Raji (cell line): Measurements from ENCODE around the gene TBCEL.

ENCODE experiments used
- POLR2A ChIP-seq: IDR thresholded peaks from 2 replicates; pipeline ENCODE4 v1.6.1; 2011; ENCODE audit warnings: low read depth, low read length, control low read depth; ENCODE audit not compliant: insufficient read depth

Gene TBCEL

DNA sequence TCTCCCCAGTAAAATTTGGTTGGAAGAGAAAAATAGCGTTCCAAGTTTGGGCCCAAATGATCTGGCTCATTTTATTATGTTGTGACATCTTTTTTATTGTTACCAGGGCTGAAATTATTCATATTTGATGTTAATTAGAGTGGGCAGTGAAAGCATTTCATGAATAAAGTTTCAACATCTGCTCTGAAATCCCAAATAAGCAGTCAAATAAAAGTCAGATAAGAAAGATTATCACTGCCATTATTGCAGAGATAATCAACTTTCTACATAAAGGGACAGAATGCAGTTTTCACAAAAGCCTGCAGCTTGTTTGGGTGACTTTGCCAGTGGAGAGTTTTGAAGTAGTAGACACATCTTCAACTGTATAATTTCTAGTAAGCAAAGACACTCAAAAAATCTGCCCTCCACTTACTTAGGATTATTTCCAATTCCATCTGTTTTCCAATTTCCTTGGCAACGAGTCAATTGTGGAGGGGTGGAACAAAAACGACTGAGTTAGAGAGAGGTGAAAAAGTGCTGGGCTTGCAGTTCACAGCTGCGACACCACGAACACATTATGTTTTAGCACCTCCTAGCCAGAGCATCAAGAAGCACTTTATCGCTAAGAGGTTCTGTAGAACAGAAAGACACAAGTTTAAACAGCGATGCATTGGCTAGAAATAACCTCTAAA, 86.1 kb downstream of the TBCEL start:
- no peak for TF ChIP-seq POLR2A

DNA sequence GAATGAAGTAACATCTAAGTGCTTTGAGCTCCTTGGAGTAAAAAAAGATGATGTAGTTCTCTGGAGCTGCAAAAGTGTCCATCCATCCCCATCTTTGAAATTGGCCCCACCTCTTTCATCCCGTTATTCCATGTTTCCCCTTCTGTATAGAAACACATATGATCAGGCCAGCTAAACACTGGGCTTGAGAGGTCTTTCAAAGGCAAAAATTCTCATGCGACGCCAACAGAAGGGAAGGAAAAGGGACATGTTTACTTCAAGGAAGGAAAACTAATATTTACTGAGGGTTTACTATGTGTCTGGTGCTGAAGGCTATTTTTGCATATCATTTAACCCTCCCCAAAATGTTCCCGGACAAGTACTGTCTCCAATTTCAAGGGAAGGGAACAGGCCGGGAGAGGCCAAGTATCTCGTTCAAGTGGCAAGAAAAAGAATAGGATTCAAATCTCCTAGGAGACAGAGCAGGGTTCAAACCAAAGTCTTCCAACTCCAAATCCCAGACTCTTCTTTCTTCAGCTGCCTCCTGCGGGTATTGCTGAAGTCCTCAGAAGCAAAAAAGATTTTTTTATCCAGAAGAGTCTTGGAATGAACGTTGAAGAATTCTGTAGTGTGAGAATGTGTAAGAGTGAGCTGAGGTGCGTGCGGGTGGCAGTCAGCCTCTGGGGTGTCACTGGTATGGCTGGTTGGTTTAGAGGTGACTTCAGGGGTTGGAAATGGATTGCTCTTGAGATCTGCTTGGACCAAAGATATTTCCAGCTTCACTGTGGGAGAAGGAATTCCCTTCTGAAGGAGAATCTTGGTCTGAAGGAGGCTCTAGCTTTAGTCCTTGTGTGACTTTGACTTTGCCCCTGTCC, 87.2 kb downstream of the TBCEL start:
- TF ChIP-seq POLR2A: no peak

- TF ChIP-seq POLR2A: no peak
These were observed 88.9 kb downstream of the TBCEL start for GRCh38 chr11:121112498-121113455.

DNA sequence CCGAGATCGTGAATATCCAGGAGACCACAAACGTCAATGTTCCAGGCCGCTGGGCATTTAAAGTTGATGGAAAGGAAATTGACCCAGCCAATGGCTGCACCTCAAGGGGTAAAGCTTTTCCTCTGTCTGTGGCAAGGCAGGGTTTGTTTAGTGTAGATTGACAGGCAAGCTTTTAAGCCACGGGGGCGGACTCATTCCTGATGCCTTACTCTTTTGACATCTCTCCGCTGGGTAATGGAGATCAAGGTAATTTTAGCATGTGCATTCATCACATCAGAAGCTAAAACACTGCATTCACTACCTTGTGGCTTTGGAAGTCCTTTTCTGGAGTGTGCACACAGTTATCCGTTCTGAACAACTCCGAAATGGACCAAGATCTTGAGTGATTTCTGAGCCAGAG, 89.7 kb downstream of the TBCEL start:
- TF ChIP-seq POLR2A: no peak

DNA sequence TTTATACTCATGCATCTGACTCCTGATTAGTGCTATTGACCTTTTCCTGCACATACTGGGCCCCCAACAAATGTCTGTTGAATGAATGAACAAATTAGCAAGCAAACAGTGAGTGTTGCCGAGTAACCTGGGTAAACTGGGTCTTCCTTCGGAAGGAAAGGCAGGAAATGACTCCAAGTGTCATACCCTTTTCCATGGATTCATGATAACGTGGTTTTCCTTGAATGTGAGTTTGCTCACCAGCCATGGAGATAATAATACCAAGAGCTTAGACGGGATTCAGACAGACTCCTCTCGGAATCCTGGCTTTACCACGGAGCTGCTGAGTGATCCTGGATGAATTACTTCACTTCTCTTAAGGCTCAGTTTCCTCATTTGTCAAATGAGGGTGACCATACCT, 93.9 kb downstream of the TBCEL start:
- TF ChIP-seq POLR2A: no peak

GRCh38 chr11:121119440-121119839, 95.5 kb downstream of the TBCEL start:
- no peak for TF ChIP-seq POLR2A

- no peak for TF ChIP-seq POLR2A
These were observed 98.4 kb downstream of the TBCEL start for GRCh38 chr11:121122328-121122727.

DNA sequence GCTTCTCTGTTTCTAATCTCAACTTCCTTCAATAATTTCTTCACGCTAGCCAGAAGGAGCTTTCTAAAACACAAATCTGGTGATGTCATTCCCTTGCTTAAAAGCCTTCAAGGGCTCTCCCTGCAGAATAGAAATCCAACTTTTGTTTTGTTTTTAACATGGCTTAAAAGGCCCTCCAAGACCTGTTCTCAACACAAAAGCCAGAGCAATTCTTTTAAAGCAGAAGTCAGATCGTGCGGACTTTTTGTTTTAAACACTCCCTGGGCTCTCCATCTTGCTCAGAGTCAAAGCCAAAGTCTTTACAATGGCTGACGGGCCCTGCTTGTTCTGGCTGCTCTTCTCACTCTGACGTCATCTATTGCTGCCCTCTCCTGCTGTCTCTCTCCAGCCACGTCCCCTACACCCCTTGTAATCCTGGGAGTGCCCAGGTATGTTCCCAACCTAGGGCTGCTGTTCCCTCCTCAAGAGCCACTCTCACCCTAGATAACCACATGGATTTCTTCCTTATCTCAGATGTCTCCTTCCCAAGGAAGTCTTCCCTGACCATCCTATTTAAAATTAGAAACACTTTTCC, 99.7 kb downstream of the TBCEL start:
- no peak for TF ChIP-seq POLR2A

DNA sequence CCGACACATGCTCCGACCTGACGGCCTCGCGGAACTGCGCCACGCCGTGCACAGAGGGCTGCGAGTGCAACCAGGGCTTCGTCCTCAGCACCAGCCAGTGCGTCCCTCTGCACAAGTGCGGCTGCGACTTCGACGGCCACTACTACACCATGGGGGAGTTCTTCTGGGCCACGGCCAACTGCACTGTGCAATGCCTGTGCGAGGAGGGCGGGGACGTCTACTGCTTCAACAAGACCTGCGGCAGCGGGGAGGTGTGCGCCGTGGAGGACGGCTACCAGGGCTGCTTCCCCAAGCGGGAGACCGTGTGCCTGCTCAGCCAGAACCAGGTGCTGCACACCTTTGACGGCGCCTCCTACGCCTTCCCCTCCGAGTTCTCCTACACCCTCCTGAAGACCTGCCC, 103.9 kb downstream of the TBCEL start:
- TF ChIP-seq POLR2A: no peak

DNA sequence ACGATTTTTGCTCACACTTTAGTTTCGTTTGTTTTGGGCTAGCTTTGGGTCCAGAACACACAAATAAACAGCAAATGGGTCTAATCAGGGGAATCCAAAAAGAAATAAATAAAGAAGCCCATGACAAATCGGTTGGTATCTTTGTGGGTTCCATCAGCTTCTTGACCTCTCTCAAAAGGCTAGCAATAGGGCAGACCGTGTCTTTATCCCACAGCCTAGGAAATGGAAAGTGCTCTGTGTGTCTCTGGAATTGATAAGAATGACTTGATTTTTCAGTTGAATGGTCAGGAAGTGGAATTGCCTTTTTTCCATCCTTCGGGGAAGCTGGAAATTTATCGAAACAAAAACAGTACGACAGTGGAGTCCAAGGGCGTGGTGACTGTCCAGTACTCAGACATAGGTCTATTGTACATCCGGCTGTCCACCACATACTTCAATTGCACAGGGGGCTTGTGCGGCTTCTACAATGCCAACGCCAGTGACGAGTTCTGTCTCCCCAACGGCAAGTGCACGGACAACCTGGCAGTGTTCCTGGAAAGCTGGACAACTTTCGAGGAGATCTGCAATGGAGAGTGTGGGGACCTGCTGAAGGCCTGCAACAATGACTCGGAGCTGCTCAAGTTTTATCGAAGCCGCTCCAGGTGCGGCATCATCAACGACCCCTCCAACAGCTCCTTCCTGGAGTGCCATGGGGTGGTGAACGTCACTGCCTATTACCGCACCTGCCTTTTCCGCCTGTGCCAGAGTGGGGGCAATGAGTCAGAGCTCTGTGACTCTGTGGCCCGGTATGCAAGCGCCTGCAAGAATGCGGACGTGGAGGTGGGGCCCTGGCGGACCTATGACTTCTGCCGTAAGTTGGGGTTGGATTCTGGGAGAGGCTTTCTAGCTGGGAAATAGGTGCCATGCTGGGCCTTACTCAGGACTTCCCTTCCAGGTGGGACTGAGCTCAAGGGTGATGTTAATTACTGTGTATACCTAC, 105.7 kb downstream of the TBCEL start:
- TF ChIP-seq POLR2A: no peak

DNA sequence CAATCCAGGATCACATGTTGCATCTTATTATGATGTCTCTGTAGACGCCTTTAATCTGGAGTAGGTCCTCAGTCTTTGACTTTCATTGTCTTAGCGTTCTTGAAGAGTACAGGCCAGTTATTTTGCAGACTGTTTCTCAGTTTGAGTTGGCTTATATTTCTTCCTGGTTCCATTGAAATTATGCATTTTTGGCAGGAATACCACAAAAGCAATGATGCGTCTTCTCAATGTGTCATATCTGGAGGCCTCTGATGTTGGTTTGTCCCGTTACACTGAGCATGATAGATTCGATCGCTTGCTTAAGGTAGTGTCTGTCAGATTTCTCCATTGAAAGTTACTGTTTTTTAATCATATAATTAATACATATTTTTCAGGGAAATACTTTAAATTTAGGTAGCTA, 107.8 kb downstream of the TBCEL start:
- no peak for TF ChIP-seq POLR2A

- TF ChIP-seq POLR2A: no peak
These were observed 108.5 kb downstream of the TBCEL start for GRCh38 chr11:121132211-121132976.

DNA sequence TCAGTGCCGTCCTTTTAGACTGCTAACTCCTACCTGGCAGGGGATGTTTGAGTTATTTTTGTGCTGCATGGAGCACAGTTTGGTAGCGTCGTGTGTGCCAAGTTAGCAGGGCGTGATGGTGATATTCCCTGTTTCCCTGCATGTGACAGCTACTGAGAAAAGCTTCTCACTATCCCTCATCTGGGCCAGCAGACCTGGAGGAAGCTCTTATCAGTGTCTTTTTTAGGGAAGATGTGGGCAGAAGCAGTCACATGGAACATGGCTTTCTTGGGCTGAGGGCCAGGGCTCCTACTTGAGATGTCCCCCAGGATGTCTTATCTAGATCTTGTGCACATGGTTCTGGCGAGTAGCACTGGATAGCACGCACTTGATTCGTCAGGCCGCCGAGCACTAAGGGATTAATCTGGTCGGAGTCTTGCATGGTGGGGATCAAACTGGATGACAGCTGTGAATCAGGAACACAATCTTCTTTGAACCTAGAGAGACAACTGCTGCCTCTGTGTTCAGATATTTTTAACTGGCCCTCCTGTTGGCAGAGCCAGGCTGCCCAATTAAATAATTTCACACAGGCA, 110.9 kb downstream of the TBCEL start:
- TF ChIP-seq POLR2A: no peak
